HG03066 (cell line): ENCODE measurements around the gene SLC16A8.
"Not testable (repeated sequence)": the region's sequence is repeated elsewhere in the genome, so short reads cannot be mapped to it uniquely, and the experiment has no call there.

Experiments
- ATAC-seq: cut with Tn5 transposase; IDR thresholded peaks from one replicate; pipeline ENCODE4 v1.9.1; 2021; ENCODE audit warnings: low read depth; ENCODE audit not compliant: unreplicated experiment

Gene SLC16A8

GRCh38 chr22:38051261-38051660 lies 32.7 kb downstream of the SLC16A8 start:
- ATAC-seq = no peak

DNA sequence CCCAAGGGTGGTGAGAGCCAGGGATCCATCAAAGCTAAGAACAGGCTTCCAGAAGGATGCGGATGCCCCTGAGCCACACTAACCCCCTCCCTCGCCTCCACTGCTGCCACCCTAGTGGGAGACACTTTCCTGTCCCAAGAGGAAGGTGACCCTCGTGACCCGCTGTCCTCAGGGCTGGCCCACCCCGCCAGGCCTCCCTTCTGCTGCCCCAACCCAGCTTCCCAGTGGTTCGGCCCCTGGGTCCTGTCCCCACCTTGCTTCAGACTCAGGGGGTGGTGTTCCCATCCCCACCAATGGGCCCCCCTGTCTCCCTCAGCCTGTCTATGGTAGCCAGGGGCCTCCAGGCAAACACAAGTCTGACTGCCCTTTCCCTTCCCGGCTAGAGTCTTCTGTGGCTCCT lies 33.3 kb downstream of the SLC16A8 start:
- ATAC-seq = no peak

GRCh38 chr22:38049812-38050619 lies 34.0 kb downstream of the SLC16A8 start:
- no peak for ATAC-seq

DNA sequence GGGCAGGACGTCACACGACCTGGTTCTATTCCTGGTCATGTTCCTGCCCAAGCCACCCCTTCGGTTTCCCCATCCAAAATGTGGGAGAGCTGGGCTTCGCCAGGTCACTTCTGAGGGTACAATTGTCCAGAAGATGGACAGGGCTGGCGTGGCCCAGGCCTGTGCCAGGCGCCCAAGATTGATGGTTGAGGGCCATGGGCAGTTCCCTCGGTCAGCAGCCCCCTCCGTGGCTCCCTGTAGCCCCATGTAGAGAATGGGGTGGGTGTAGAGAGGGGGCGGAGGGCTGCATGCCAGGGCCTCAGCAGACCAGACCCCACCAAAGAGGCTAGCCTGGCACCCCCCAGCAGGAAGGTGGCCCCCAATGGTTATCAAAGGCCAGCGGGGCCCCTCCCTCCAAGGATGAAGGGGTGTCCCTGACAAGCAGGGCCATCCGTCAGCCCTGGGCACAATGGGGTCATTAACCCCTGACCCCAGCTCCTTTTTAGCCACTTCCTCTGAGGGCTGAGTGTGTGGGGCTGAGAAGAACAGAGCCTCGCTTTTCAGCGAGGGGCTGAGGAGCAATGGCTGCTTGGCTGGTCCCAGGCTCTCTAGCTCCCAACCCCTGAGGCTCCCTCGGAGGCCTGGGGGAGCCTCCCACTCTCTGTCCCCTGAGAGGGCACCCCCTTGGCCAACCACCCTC lies 37.8 kb downstream of the SLC16A8 start:
- ATAC-seq = no peak

DNA sequence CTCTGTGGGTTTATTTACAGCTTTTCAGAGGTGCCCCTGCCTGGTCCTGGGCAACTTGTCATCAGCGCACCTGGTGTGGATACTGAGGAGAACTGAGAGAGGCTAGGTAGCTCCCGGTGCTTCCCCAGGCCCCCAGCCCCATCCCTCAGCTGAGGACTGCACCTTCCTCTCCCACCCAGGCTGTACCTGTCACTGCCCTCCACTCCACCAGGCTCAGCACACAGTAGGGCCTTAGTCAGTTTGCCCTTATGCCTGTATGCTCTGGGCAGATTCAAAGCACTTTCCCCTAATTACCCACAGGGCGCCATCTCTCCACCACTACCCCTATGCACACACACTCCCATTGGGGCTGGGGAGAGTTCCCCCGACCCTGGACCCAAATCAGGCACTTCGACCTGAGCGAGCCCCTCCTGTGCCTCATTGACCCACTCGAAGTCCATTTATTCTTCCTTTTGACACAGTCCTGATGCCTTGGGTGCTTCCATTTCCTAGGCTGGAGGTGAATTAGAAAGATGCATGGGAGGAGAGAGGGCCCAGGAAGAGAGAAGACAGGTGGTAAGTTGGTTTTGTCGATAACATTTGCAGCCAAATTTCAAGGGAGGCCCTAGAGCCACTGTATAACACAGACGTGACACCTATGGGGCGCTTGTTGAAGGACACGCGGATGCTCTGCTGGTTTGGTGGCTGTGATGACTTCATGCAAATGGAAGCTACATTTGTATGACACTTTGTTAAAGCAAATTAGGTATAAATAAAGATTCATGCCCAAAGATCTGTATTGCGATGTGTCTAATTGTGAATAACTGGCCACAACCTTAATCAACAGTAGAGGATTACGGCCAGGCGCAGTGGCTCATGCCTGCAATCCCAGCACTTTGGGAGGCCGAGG lies 40.6 kb downstream of the SLC16A8 start:
- no peak for ATAC-seq

DNA sequence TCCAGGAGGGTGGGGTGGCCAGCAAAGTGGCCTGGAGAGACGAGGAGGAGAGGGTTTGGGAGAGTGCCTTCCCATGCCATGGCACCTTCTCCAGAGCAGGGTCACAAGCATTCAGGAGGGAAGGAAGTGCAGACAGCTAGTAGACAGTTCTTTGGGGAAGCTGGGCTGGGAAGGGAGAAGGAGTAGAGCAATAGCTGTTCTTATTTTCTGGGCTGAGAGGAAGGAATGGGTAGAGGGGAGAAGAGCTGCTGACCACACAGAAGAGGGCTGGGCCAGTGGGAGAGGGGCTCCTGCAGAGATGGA lies 41.5 kb downstream of the SLC16A8 start:
- ATAC-seq = no peak

- no peak for ATAC-seq
Observed at GRCh38 chr22:38041760-38042487, 42.1 kb downstream of the SLC16A8 start.

DNA sequence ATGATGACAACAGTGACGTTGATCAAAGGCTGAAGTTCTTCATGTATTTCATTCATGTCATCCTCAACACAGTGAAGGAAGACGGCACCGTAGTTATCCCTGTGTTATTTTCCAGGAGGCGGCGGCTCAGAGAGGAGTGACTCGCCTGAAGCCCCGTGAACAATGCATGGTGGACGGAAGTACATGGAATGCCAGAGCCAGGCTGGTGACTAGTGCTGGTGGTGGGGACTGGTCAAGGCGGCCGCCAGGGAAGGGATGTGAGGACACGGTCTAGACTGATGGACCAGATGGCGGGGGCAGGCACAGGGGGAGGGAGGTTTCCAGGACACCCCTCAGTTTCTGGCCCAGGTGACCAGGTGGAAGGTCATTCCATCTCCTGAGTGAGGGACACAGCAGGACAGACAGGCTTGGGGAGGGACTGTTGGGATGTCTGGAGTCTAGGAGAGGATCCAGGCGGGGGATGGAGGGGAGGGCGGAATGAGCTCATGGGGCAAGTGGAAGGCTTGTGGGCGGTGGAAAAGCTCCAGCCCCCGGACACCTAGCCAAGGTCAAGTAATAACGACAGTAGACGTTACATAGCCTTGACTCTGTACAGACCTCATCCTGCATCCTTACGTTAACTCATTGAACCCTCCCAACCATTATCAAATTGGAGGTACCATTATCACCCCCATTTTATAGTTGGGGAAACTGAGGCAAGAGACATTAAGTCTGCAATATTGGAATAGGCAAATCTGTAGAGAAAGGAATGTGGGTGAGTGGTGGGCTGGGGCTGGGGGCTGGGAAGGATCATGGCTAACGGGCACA lies 42.8 kb downstream of the SLC16A8 start:
- no peak for ATAC-seq

GRCh38 chr22:38038890-38039812 lies 44.8 kb downstream of the SLC16A8 start:
- ATAC-seq = no peak

GRCh38 chr22:38038426-38038825 lies 45.6 kb downstream of the SLC16A8 start:
- no peak for ATAC-seq

GRCh38 chr22:38037367-38038150 lies 46.4 kb downstream of the SLC16A8 start:
- not testable (repeated sequence) for ATAC-seq

DNA sequence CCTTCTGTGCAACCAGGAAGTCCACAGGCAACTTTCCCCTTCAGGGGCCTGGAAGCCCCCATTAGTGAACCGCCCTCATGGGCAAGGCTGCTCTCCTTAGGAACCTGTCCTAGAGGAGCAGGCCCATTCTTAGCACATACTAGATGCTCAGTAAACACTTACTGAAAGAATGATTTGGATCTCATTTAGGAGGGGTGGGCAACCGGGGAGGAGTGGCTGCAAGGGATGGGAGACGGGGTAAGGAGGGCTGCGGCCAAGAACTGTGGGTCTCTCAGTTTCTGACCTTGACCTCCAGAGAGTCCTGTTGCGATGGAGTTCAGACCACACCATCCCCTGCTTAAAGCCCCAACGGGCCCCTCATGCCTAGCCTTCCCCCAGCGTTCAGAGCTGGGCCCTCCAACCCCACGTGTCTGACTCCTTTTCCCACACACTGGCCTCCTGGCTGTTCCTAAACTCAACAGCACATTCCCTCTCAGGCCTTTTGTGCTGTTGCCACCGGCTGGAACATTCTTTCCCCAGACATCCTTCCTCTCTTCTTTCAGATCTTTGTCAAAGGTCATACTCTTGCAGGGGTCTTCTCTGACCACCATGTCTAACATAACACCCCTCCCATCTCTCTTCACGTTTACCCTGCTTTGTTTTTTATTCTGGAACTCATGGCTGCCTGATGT lies 47.5 kb downstream of the SLC16A8 start:
- ATAC-seq = no peak

DNA sequence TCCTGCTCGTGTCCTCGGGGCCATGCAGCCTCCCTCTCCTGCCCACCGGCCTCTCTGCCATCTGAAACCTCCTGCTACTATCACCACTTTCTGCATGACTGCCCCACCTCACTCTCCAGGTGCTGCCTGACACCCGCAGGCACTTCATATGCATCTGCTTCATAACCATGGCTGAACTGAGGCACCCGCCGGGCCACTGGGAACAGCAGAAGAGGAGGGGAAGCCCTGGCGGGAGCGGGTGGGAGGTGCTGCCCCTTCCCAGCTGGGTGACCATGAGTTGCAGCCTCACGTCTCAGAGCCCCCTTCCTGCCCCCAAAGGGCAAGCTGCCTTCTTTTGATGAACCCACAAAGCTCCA lies 48.5 kb downstream of the SLC16A8 start:
- no peak for ATAC-seq

- ATAC-seq = no peak
Observed at GRCh38 chr22:38034884-38035529, 49.0 kb downstream of the SLC16A8 start.

GRCh38 chr22:38034278-38034882 lies 49.6 kb downstream of the SLC16A8 start:
- ATAC-seq = no peak

- ATAC-seq = no peak
Observed at GRCh38 chr22:38033522-38034277, 50.3 kb downstream of the SLC16A8 start.
